RCC 7860 (cell line): ENCODE measurements around the gene SBK3.
"Not testable (repeated sequence)": the region's sequence is repeated elsewhere in the genome, so short reads cannot be mapped to it uniquely, and the experiment has no call there.

Experiments
- DNase-seq: peaks from one replicate; pipeline ENCODE4 v3.0.0-alpha.2; 2015; ENCODE audit warnings: low spot score
- FAIRE-seq: peaks from 2 replicates; lab custom pipeline; 2012; peaks lifted over from hg19 to GRCh38; lab: Jason Lieb, UNC

SBK3 gene

GRCh38 chr19:55543567-55543966 lies 1.8 kb downstream of the SBK3 start:
- FAIRE-seq, result no peak
- no peak for DNase-seq

GRCh38 chr19:55542292-55542855 lies 3.0 kb downstream of the SBK3 start:
- DNase-seq, result no peak
- FAIRE-seq, result no peak

GRCh38 chr19:55541091-55541490 lies 4.3 kb downstream of the SBK3 start:
- no peak for DNase-seq
- FAIRE-seq, result no peak

- DNase-seq, result no peak
- no peak for FAIRE-seq
These were observed 4.7 kb downstream of the SBK3 start for GRCh38 chr19:55540619-55541018.

DNA sequence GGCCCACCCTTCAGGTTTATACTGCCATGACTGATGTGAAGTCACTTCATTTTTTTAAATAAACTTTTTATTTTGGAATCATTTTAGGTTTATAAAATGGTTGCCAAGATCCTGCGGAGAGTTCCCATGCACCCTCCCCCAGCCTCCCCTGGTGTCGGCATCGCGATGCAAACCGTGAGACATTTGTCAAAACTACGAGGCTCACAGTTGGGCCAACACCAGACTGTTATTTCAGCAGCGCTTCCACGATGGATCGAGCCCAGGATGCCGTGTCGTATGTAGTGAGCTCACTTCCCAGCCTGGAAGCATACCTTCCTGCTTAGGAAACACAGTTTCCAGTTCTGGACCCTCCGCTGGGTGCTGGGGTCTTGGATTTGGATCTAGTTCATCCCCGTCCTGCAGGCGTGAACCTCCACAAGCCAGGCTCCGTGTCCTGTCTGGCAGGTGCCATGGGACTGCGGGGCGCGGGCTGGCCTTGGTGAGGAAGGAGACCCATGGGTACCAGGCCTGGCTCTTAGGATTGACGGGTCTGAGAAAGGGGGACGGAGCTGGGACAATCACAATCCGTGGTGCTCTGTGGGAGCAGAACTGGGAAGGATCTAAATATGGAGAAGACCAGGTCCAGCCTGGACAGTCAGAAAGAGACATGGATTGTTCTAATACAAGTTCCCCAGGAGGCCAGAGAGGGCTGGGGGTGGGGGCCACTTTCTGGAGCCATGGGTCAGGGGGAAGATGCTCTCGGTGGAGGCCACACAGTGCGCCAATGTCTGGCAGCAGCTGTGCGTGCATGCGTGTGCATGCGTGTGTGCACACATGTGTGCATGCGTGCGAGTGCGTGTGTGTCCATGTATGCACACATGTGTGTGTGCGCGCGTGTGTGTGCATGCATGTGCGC lies 6.0 kb downstream of the SBK3 start:
- DNase-seq (no peak), FAIRE-seq (no peak)

DNA sequence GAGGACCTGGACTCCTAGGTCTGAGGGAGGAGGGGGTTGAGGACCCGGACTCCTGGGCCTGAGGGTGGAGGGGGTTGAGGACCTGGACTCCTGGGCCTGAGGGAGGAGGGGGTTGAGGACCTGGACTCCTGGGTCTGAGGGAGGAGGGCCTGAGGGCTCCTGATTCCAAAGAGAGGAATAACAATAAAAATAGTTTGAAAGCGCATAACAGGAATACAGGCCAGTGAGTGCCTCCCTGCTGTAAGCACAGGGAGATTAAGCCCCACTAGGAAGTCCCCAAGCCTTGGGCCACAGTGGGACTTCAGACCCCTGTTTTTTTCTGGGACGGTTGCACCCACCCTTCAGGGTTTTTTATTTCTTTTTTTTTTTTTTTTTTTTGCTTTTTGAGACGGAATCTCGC lies 7.2 kb downstream of the SBK3 start:
- DNase-seq (no peak), FAIRE-seq (no peak)

- FAIRE-seq (no peak), DNase-seq (no peak)
These were observed 7.6 kb downstream of the SBK3 start for GRCh38 chr19:55537741-55538111.

GRCh38 chr19:55536951-55537740 lies 8.2 kb downstream of the SBK3 start, which contains the start of gene SBK2:
TSS of gene SBK2 (minus strand) at chr19:55537133. CDS start at chr19:55536294, 839 bp downstream.
- FAIRE-seq, result no peak
- no peak for DNase-seq

- FAIRE-seq, result no peak
- no peak for DNase-seq
These were observed 9.0 kb downstream of the SBK3 start for GRCh38 chr19:55536366-55536765.

- DNase-seq, result no peak
- FAIRE-seq, result no peak
These were observed 9.4 kb downstream of the SBK3 start for GRCh38 chr19:55535965-55536350.

DNA sequence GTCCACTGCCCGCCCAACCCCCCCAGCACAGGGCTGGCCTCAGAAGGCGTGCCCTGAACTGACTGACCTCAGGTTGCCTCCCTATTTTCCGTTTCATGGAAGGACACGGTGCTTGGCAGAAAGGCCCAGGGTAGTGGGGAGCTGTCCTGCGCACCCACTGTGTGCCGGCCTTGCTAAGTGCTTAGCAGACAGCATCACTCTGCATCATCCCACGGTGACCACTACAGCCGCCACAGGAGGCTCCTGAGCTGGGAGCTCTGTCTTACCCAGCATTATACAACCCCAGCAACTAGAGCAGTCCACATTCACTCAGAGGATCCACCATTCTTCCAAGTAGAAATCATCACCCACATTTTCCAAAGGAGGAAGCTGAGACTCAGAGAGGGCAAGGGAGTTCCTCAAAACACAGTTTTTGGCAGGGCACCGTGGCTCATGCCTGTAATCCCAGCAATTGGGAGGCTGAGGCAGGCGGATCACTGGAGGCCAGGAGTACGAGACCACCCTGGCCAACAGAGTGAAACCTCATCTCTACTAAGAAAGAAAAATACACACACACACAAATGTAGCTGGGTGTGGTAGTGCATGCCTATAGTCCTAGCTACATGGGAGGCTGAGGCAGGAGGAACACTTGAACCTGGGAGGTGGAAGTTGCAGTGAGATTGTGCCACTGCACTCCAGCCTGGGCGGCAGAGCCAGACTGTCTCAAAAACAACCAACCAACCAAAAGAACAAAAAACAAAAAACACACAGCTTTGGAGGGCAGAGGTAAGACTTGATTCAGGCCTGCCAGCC lies 10.0 kb downstream of the SBK3 start:
- DNase-seq (no peak), FAIRE-seq (no peak)

DNA sequence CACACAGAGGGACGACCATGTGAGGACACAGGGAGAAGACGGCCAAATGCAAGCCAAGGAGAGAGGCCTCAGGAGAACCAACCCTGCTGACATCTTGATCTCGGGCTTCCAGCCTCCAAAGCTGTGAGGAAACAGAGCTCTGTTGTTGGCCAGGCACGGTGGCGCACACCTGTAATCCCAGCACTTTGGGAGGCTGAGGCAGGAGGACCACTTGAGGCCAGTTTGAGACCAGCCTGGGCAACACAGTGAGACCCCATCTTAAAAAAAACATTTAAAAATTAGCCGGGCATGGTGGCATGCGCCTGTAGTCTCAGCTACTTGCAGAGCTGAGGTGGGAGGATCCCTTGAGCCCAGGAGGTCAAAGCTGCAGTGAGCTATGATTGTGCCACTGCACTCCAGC lies 11.1 kb downstream of the SBK3 start:
- DNase-seq, FAIRE-seq: not testable (repeated sequence)

- FAIRE-seq, result no peak
- no peak for DNase-seq
These were observed 14.3 kb downstream of the SBK3 start for GRCh38 chr19:55530996-55531395.

DNA sequence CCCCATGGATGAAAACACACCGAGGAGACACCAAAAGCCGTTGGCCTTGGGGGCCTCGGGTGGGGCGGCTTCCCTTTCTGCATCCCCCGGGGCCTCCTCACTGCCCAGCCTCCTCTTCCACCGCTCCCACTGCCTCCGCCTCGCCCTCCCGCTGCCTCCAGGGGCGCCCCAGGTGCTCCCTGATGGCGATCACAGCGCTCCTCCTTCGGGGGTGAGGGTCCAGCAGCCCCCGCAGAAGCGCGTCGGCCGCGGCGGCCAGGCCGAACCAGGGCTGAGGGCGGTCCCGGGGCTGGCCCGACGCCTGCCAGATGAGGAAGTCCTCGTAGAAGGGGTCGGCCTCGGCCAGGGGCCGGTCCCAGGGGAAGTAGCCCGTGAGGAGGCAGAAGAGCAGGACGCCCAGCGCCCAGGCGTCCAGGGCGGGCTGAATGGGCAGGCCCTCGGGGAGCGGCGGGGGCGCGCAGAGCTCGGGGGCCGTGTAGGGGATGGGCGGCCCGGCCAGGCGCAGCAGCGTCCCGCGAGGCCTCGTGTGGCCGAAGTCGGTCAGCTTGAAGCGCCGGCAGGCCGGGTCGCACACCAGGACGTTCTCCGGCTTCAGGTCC lies 15.6 kb downstream of the SBK3 start:
- no peak for FAIRE-seq
- DNase-seq, result no peak

- no peak for DNase-seq
- no peak for FAIRE-seq
These were observed 17.1 kb downstream of the SBK3 start for GRCh38 chr19:55528030-55528803.

DNA sequence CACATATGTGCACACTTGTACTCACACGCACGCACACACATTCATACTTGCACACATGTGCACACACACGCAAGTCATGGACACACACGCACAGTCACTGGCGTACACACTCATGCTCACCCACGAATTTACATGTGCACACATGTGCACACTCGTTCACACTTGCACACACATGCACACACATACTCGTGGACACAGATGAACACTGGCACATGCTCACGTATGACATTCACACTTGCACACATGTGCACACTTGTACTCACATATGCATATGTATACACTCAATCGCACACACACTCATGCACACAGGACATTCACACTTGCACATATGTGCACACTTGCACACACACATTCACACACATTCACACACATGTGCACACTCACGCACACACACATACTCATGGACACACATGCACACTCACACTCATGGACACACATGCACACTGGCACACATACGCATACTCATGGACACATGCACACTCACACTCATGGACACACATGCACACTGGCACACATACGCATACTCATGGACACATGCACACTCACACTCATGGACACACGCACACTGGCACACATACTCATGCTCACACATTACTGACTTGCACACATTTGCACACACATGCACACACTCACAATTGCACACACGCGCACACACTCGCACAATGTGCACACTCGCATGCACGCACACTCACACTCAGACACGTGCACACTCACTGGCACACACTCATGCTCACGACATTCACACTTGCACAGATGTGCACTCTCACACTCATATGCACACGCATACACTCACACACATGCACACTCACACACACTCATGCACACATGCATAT lies 17.9 kb downstream of the SBK3 start:
- DNase-seq, result no peak
- FAIRE-seq, result no peak

DNA sequence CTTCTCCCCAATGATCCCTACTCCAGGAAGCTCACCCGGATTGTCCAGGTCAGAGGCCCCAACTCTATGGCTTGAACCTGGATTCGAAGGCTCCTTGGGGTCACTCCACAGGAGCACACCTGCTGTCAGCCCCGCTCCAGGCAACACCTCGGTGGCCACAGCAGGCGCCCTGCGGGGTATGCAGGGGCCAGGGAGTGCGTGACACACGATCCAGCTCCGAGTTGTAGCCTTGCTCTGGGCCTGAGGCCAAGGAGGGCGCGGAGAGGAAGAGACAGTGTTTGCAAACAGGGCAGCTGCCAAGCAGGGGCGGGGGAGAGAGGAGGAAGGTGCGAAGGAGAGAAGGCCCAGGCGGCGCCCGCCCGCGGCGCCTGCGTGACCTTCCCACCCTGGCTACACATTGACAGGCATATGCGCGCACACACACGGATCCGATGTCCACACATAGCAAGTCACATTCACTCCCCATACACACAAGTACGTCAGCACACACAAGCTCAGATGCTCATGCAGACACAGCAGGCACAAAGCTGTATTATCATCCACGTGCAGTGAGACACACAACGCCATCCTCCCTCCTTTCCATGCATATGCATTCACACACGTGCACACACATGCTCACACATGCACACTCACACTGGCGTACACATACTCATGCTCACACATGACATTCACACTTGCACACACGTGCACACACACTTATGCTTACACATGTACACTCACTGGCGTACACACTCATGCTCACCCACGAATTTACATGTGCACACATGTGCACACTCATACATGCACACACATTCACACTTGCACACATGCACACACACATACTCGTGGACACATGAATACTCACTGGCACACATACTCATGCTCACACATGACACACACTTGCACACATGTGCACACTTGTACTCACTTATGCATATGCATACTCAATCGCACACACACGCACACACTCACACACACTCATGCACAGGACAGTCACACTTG lies 18.8 kb downstream of the SBK3 start:
- DNase-seq (peak; percentile 32), FAIRE-seq (no peak)
